HG03439 (cell line): ENCODE measurements around the gene POU4F1.
"Not testable (repeated sequence)": the region's sequence is repeated elsewhere in the genome, so short reads cannot be mapped to it uniquely, and the experiment has no call there.

Experiments
- ATAC-seq: cut with Tn5 transposase; IDR thresholded peaks from one replicate; pipeline ENCODE4 v1.9.1; 2021; ENCODE audit warnings: mild to moderate bottlenecking, moderate library complexity; ENCODE audit not compliant: unreplicated experiment

POU4F1 gene, protein sequence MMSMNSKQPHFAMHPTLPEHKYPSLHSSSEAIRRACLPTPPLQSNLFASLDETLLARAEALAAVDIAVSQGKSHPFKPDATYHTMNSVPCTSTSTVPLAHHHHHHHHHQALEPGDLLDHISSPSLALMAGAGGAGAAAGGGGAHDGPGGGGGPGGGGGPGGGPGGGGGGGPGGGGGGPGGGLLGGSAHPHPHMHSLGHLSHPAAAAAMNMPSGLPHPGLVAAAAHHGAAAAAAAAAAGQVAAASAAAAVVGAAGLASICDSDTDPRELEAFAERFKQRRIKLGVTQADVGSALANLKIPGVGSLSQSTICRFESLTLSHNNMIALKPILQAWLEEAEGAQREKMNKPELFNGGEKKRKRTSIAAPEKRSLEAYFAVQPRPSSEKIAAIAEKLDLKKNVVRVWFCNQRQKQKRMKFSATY

GRCh38 chr13:78603240-78603957 lies at the start of gene POU4F1:
POU4F1 (minus strand) TSS chr13:78603552; CDS start chr13:78603326, 226 bp downstream.
- peak; percentile 84 for ATAC-seq

DNA sequence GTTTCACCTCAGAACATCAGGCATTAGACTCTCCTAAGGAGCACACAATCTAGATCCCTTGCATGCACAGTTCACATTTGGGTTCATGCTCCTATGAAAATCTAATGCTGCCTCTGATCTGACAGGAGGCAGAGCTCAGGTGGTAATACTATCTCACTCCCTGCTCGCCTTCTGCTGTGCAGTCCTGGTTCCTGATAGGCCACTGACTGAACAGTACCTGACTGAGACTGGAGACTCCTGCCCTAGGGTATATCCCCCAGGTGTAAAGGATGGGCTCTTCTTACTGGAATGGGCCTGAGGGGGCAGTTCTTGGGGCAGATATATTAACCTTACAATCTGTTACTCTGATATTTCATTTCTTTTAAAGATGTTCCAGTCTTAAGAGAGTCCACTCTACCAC lies 49.3 kb upstream of the POU4F1 start:
- ATAC-seq: no peak

DNA sequence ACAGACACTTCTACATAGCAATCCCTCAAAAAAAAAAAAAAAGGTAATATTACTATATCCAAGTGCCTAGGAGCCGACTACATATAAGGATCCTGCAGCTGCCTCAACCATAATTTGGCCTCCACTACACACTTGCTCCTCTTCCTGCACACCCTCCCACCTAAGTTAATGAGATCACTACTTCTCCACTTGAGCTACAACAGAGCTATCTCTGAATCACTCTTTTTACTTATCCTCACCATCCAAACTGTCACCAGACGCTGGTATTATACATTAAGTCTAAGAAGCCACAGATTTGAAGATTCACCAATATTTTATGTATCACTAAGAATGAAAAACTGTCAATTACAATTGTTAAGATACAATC lies 47.3 kb upstream of the POU4F1 start:
- no peak for ATAC-seq

- no peak for ATAC-seq
Observed at GRCh38 chr13:78649997-78650716, 46.8 kb upstream of the POU4F1 start.

- ATAC-seq: not testable (repeated sequence)
Observed at GRCh38 chr13:78647109-78647678, 43.8 kb upstream of the POU4F1 start.

DNA sequence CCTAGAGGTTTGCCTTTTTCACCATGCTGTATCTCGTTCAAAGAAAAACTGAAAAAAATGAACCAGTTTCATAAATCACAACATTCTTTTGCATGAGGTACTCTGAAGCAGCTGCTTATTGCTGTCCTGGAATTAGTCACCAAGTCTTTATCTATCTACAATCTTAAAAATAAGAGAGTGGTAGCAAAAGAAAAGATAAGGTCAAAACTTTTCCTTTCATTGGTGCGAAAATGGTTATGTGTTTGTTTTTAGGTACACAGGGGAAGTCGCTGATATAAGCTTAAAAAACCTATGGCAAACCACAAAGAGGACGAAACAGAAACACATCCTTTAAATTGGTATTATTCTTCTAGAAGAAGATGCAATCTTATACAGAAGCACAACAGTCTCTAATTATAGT lies 34.9 kb upstream of the POU4F1 start:
- no peak for ATAC-seq

GRCh38 chr13:78636495-78636894 lies 33.1 kb upstream of the POU4F1 start:
- ATAC-seq: no peak

- ATAC-seq: no peak
Observed at GRCh38 chr13:78632996-78633395, 29.6 kb upstream of the POU4F1 start.

GRCh38 chr13:78631077-78631476 lies 27.7 kb upstream of the POU4F1 start:
- no peak for ATAC-seq

DNA sequence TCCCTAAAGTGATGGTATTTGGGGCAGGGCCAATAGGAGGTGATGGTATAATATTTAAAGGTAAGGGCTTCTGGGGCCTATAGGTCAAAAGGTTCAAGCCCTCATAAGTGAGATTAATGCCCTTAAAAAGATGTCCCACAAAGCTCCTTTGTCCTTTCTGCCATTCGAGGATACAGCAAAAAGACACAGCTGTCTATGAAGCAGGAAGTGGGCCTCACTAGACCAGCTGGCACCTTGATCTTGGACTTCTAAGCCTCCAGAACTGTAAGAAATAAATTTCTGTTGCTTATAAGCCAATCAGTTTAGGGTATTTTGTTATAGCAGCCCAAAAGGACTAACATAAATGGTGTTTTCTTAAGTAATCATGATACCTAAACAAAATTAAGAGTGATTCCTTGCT lies 27.2 kb upstream of the POU4F1 start:
- no peak for ATAC-seq

DNA sequence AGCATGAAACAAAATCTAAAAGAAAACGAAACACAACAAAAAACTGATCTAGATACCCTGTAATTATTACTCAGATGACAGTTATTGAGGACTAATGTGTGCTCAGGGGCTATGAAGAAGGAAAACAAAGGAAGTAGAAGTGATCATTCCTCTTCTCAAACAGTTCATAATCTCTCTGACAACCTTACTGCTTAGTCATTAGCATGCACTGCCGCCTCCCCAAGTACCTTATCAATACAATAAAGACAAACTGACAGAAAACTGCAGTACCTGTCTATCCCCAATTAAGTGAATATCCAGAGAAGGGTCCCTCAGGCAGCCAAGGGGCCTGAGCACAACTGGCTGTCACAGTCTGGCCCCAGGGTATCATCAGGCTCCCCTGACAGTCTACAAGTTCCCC lies 22.0 kb upstream of the POU4F1 start:
- ATAC-seq: no peak

GRCh38 chr13:78623132-78623531 lies 19.8 kb upstream of the POU4F1 start:
- no peak for ATAC-seq

GRCh38 chr13:78620936-78621470 lies 17.7 kb upstream of the POU4F1 start:
- ATAC-seq: no peak

- ATAC-seq: no peak
Observed at GRCh38 chr13:78618411-78618810, 15.1 kb upstream of the POU4F1 start.

- no peak for ATAC-seq
Observed at GRCh38 chr13:78611040-78611439, 7.7 kb upstream of the POU4F1 start.

- ATAC-seq: no peak
Observed at GRCh38 chr13:78610381-78610883, 7.1 kb upstream of the POU4F1 start.

GRCh38 chr13:78609464-78610205 lies 6.3 kb upstream of the POU4F1 start:
- ATAC-seq: no peak

DNA sequence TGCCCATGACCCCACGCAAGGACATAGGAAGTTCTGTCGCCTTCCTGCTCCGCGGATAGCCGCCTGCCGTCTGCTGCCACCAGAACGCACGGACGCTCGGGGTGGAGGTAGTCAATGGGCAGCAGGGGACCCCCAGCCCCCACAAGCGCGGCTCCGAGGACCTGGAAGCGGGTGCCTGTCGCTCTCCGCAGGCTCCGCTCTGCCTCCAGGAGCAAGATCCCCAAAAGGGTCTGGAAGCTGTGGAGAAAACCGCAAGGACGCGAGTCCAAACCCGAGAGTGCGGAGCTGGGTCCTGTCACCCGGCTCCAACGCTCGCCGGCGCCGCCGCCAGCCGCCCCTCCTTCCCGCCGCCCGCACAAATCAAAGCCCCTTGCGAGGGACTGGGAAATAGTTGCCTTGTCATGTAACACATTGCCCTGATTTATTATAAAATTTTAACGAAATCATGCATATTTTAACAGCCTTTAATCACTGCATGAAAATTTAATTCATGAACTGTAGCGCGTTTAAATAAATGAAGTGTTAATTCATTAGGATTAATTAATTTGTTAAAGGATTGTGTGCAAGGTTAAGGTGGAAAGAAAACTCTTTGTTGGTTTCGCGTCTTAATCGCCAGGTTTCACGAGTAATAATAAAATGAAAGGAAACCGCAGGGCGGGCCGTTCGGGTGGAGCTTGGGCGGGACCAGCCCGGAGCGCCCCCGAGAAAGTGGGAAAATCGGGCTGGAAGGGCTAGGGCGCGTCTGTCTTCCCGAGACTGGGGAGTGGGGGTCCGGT lies 5.5 kb upstream of the POU4F1 start:
- ATAC-seq: no peak

DNA sequence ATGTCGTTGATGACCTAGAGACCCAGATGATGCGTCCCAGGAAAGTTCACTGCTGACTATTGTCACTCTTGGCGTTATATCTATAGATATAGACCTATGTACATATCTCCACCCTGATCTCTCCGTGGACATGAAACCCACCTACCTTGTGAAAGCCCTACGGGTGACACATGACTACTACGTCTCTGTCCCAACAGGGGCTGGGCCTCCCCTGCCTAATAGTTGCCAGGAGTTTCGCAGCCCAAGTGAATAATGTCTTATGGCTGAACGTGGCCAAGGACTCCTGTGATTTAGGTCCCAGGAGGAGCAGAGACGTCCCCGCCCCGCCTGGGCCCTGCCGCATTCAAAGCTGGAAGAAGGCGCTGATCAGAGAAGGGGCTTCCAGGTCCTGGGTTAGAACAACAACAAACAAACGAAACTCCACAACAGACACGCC lies 4.9 kb upstream of the POU4F1 start:
- ATAC-seq: no peak
